Measurements from ENCODE around the gene PKNOX2. TPM values are rescaled to one million over a fixed set of nuclear protein-coding genes. Genes with fewer than 3 reads are reported as not detected.

The PKNOX2 gene
- total and polyA plus RNA-seq, 10 of the 15 experiments (the other 5 are each of a cell fraction or from before 2014, with no cell fraction given), result not detected

DNA sequence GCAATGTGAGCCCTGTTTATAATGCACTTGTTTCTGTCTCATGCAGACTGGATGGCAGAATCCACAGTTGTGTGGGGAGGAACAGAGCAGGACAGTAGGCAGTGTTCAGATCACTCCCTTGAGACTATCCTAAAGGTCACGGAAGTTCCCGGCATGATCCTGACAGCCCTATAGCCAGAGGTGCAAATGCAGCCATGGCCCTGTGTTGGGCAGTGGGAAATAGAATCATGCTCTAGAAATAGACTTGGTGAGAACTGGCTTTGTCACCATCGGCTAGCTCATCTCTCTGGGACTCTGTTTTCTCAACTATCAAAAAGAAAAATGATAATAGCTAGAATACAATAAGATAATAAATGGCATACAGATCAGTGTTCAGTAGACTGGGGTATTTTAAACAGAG, 208.4 kb downstream of the PKNOX2 start (continued):
- TF ChIP-seq, protein P1, sequence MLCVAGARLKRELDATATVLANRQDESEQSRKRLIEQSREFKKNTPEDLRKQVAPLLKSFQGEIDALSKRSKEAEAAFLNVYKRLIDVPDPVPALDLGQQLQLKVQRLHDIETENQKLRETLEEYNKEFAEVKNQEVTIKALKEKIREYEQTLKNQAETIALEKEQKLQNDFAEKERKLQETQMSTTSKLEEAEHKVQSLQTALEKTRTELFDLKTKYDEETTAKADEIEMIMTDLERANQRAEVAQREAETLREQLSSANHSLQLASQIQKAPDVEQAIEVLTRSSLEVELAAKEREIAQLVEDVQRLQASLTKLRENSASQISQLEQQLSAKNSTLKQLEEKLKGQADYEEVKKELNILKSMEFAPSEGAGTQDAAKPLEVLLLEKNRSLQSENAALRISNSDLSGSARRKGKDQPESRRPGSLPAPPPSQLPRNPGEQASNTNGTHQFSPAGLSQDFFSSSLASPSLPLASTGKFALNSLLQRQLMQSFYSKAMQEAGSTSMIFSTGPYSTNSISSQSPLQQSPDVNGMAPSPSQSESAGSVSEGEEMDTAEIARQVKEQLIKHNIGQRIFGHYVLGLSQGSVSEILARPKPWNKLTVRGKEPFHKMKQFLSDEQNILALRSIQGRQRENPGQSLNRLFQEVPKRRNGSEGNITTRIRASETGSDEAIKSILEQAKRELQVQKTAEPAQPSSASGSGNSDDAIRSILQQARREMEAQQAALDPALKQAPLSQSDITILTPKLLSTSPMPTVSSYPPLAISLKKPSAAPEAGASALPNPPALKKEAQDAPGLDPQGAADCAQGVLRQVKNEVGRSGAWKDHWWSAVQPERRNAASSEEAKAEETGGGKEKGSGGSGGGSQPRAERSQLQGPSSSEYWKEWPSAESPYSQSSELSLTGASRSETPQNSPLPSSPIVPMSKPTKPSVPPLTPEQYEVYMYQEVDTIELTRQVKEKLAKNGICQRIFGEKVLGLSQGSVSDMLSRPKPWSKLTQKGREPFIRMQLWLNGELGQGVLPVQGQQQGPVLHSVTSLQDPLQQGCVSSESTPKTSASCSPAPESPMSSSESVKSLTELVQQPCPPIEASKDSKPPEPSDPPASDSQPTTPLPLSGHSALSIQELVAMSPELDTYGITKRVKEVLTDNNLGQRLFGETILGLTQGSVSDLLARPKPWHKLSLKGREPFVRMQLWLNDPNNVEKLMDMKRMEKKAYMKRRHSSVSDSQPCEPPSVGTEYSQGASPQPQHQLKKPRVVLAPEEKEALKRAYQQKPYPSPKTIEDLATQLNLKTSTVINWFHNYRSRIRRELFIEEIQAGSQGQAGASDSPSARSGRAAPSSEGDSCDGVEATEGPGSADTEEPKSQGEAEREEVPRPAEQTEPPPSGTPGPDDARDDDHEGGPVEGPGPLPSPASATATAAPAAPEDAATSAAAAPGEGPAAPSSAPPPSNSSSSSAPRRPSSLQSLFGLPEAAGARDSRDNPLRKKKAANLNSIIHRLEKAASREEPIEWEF (IDR thresholded peaks at IDR 0.05; ENCODE audit: insufficient replicate concordance, low read depth, low read length), result no peak
- TF ChIP-seq RUNX3 (IDR thresholded peaks at IDR 0.05; ENCODE audit: low read length), result no peak

DNA sequence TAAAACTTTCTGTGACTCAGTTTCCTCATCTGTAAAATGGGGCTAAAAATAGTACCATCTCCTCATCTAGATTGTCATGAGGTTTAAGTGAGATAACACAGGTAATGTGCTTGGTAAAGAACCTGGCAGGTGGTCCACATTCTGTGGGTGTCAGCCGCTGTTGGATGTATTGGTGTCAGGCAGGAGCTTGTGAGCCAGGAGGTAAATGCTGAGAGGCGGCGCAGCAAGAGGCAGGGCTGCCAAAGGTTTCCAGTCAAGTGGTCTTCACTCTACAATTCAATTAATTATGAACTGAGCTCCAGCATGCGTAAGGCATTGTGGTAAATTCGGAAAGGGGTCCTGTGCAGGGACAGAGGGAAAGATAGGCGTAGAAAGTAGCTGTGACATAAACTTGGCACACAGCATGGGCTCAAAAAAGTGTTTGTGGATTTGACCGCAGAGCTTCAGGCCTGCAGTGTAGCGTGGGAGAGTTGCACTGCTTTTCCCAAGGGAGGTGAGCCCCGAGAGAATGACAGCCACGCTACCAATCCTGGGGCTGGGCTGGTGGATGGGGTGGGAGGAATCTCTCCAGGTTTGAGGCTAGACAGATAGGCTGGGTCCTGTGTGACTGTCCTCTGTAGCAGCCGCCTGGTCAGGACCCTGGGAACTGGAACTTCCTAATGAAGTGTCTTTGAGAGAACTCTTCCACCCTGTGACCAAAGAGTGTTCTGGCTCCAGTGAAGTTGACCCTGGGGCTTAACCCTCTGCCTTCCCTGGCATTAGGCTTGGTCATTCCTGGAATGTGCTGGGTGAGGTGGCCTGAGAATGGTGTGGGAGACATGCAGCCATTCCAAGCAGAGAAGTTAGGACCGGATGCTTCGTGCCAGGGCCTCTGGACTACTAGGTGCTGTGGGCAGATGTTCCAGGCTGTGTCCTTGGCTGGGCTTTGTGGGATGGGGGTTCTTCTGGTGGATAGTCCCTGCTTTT, 209.2 kb downstream of the PKNOX2 start:
- no peaks in the 10 kb centered on the region for H3K9me3 ChIP-seq (replicated peaks; ENCODE audit: control insufficient read depth, insufficient read depth, low read length)
- H3K4me2 ChIP-seq (ENCODE audit: control insufficient read depth, insufficient read depth), result no peak overlapping the region
- H3K9ac ChIP-seq (ENCODE audit: control insufficient read depth, insufficient read depth, low read length), result no peak overlapping the region
- peaks cover 1 to 2% of the 10 kb centered on the region in 2 experiments; a peak in 3 of 4 replicates for H3K27me3 ChIP-seq (replicated peaks in 1 of 2; ENCODE audit: control insufficient read depth in 2 of 2, insufficient read depth in 2 of 2, low read length in 1 of 2)
- H3K27ac ChIP-seq (ENCODE audit: control insufficient read depth, insufficient read depth), result no peak overlapping the region
- ChIA-PET CTCF (interaction anchor here (0.7 to 6.5 kb wide), 19 partner anchors 10 to 283 kb away, joined by 3 to 108 read pairs (median 6); no protein-coding TSS in a partner anchor), RAD21 (ENCODE audit: unreplicated experiment) (interaction anchor here (0.8 to 7.8 kb wide), 8 partner anchors 14 to 301 kb away, joined by 3 to 343 read pairs (median 8); no protein-coding TSS in a partner anchor), SMC1A (ENCODE audit: uncharacterized antibody, unreplicated experiment) (interaction anchor here (1.3 to 6.8 kb wide), 12 partner anchors 7 to 417 kb away, joined by 3 to 250 read pairs (median 6); no protein-coding TSS in a partner anchor), POLR2A (interaction anchor here (0.5 to 7.1 kb wide), 8 partner anchors 10 to 1924 kb away, joined by 3 to 121 read pairs (median 10); no protein-coding TSS in a partner anchor)
- H4K20me1 ChIP-seq (ENCODE audit: control insufficient read depth, insufficient read depth), result no peaks in the 10 kb centered on the region
- BruUV-seq (replicated peaks), result no TSS peak
- H2AFZ ChIP-seq (ENCODE audit: control insufficient read depth, low read depth, low read length), result no peak overlapping the region
- in situ Hi-C loops (cut with MboI), result no loop called here
- DNase-seq (ENCODE audit: low read depth, low spot score), result peak; percentile 42
- H3K4me1 ChIP-seq (ENCODE audit: control insufficient read depth, insufficient read depth, low read length), result no peaks in the 10 kb centered on the region
- WGBS (ENCODE audit: insufficient coverage, insufficient replicate concordance, low lambda C conversion rate, missing lambda C conversion rate), result 42% methylated on average over 13 of the region's 13 CpGs
- H3K79me2 ChIP-seq (ENCODE audit: control insufficient read depth, insufficient read depth, low read length), result no peaks in the 10 kb centered on the region
- no peak overlapping the region for H3K4me3 ChIP-seq
- intact Hi-C loops (cut with micrococcal nuclease; ENCODE audit: unreplicated experiment), result loop anchor here (2.0 kb wide), 1 partner anchor 31 kb away; no protein-coding TSS in a partner anchor
- H3K36me3 ChIP-seq (ENCODE audit: control insufficient read depth in 2 of 2, insufficient read depth in 2 of 2, low read length in 1 of 2), result no peaks in the 10 kb centered on the region
- peak; percentile 65 for ATAC-seq
- FAIRE-seq, result no peak
- TF ChIP-seq TBL1XR1 (IDR thresholded peaks at IDR 0.05; ENCODE audit: low read depth, low read length) (no peak), ATF7 (IDR thresholded peaks at IDR 0.05; ENCODE audit: low read depth) (peak; percentile 55; the same call in 1 of the 2 replicates), CHD2 (IDR thresholded peaks at IDR 0.05; ENCODE audit: borderline replicate concordance, low read depth, low read length) (no peak)
- TF ChIP-seq, protein P1 (IDR thresholded peaks at IDR 0.05; ENCODE audit: insufficient replicate concordance, low read depth, low read length), result peak; percentile 88

Data from GM12878 (cell line).